Fibroblast of skin of right biceps (primary cell): ENCODE results near the gene RAD18.

Experiments used
- DNase-seq: peaks from one replicate; pipeline ENCODE4 v3.0.0-alpha.2; 2013

The RAD18 gene

GRCh38 chr3:8984526-8984925 lies 21.3 kb upstream of the RAD18 start:
- DNase-seq = no peak

GRCh38 chr3:8984081-8984480 lies 20.8 kb upstream of the RAD18 start:
- DNase-seq = no peak

DNA sequence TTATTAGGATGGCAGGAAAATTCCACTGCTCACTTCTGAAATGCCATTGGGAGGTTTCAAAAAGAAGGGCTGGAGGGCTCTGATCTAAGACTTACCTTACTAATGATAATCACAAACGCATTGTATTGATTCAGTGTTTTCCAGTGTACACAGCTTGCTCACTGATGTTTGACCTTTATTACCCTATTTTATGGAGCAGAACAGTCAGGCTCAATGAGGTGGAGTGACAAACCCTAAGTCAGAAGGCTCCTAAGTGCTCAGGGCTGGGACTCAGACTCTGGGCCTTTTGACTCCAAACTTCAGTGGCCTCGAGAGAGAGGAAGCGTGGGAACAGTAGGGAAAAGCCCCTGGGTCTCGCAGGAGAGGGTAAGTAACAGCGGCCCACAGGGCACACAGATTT lies 20.3 kb upstream of the RAD18 start:
- DNase-seq = no peak

- DNase-seq = no peak
These were observed 19.8 kb upstream of the RAD18 start for GRCh38 chr3:8983026-8983425.

GRCh38 chr3:8982509-8982908 lies 19.2 kb upstream of the RAD18 start:
- DNase-seq = peak; percentile 72

DNA sequence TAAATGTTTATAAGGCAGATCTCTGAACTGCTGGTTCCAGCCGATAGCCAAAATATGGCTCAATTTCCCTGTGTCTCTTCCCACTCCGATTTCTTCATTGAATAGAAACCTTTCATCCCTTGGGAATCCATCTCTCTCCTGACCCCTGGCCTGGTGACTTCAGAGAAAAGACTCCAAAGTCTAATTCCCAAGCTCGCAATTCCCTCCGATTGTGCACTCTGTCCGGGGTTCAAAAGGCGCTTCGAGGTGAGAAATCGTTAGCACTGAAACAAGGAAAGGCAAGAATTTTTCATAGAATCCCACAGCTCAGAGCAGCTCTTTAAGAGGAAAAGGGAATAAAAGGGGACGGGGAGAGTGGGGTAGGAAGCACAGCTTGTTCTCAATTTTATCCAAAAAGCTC lies 18.4 kb upstream of the RAD18 start:
- no peak for DNase-seq

GRCh38 chr3:8981296-8981695 lies 18.0 kb upstream of the RAD18 start:
- DNase-seq = no peak

- DNase-seq = no peak
These were observed 17.5 kb upstream of the RAD18 start for GRCh38 chr3:8980756-8981257.

DNA sequence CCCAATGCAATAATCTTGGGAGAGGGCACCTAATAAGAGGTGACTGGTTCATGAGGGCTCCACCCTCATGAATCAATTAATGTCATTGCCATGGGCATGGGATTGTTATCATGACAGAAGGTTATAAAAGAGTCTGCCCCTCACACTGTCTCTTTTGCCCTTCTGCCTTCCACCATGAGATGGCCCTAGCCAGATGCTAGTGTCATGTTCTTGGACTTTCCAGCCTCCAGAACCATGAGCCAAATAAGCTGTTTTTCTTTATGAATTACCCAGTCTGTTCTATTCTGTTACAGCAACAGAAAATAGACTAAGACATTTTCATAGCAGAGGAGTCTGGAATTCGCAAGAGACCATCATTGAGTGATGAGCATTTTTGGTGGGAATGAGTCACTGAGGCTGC lies 16.0 kb upstream of the RAD18 start:
- peak; percentile 40 for DNase-seq

GRCh38 chr3:8978551-8978950 lies 15.3 kb upstream of the RAD18 start:
- no peak for DNase-seq

DNA sequence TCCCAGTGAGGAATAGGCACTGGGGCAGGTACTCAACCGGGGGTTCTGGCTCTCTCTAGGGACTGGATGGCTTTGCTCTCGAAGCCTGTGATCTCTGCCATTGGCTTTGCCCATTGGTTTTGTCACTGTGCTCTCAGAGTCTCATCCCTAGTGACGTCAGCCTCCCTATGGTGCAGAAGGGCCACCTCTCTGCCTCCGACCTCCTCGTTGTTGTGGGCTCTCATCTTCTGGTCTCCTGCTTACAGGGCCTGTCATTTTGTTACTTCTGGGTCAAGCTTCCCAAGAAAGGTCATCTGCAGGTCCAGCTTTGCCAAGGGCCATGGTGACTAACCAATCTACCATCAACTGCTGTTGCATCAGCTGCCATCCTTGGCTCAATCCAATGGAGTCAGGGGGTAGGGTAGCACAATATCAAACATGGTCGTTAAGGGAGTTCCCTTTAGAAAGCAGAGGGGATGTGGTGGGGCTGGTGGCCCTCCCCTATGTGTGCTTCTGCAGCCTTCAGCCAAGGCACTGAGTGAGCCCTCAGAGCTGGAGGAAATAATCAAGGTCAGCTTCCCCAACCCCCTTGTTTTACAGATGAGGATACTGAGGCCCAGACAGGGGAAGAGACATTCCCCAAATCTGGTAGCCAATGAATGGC lies 13.4 kb upstream of the RAD18 start:
- no peak for DNase-seq

GRCh38 chr3:8975081-8976020 lies 12.1 kb upstream of the RAD18 start:
- DNase-seq = no peak

GRCh38 chr3:8974458-8974857 lies 11.2 kb upstream of the RAD18 start:
- DNase-seq = no peak

DNA sequence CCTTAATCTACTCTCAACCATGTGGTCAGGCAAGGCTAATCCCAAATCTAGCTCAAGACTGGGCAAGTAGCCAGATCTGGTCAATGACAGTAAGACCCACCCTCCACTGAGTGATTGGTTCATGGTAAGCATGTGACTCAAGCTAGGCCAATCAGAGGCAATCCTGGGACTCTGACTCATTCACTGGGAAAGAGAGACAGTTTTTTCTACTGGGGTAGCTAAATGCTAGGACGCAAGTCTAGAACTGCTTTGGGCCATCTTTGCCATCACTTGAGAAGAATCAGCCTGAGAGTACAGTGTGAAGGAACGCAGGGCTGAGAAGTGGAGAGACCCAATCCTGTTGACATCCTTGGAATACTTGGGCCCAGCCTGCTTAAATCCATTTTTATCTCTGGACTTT lies 9.4 kb upstream of the RAD18 start:
- DNase-seq = peak; percentile 67

DNA sequence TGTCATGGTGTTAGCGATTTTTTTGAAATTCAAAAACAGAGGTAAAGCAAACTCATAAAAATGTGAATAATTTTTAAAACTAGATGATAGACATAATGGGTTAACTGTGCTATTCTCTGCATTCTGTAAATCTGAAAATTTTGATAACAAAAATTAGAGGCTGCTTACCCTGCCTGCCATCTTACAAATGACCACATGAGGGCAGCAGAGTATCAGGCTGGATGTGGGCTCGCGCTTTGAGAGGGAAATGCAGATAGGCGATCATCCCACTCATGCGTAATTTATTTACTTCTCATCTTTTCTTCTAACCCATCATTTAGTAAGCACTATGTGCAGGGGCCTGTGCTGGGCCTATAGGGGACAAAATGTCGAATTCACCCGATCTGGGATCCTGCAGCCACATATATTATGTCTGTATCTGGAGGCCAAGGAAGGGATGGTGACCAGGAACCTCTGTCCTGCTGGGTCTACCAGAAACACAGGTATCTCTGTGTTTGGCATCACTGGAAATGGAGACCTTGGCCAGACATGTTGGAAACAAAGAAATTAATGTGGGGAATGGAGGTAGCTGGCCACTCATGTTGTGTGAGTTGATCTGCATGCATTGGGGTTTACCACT lies 7.8 kb upstream of the RAD18 start:
- DNase-seq = peak; percentile 62

DNA sequence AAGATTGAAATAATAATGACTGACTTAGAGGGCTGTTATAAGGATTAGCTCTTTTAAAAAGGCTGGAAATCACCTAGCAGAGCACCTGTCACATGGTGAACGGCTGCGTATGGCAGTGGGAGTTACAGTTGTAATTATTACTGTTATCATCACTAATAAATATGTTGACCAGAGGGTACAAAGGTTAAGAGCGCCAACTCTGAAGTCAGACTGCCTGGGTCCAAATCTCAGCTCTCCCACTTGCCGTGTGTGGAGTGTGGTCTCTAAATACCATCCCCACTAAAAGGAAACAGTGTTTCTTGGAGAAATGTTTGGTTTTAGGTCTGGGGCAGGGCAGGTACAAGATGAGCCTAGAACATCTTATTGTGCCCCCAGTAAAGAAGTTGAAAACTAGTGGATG lies 6.0 kb upstream of the RAD18 start:
- DNase-seq = no peak

GRCh38 chr3:8968375-8968882 lies 5.2 kb upstream of the RAD18 start:
- DNase-seq = no peak

DNA sequence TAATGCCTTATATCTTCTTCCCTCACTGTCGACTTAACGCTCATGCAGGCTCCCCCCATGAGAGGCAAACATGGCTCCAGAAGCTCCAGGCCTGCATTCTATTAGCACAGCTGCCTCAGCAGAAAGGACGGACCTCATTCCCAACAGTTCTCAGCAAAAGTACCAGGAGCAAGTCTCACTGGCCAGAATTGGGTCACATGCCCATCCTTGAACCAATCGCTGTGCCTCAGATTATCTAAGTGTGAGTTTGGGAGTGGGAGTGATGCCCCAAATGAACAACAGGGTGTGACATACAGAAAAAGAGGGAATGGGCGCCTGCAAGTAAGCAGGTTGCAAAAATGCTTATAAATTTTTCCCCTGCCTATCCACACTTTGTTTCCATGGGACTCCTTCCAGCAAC lies 4.3 kb upstream of the RAD18 start:
- no peak for DNase-seq

DNA sequence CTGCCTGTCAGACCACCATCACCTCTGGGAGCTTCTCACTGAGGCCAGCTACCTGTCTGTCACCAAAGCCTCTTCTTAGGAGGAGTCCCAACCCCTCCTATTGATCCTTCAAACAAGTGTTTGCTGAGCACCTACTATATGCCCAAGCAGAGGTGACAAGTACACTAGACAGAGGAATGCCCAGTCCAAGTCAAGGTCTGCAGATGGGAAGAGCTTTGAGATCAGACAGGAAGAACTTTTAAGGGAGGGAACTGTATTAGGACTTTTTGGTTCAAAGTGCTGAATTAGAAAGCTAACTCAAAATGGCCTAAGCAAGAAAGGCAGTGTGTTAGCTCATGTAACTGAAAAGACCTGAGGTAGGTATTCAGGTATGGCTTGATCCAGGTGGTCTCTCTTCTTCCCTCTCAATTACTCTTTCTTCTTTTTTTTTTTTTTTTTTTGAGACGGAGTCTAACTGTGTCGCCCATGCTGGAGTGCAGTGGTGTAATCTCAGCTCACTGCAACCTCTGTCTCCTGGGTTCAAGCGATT lies 3.6 kb upstream of the RAD18 start:
- DNase-seq = no peak

DNA sequence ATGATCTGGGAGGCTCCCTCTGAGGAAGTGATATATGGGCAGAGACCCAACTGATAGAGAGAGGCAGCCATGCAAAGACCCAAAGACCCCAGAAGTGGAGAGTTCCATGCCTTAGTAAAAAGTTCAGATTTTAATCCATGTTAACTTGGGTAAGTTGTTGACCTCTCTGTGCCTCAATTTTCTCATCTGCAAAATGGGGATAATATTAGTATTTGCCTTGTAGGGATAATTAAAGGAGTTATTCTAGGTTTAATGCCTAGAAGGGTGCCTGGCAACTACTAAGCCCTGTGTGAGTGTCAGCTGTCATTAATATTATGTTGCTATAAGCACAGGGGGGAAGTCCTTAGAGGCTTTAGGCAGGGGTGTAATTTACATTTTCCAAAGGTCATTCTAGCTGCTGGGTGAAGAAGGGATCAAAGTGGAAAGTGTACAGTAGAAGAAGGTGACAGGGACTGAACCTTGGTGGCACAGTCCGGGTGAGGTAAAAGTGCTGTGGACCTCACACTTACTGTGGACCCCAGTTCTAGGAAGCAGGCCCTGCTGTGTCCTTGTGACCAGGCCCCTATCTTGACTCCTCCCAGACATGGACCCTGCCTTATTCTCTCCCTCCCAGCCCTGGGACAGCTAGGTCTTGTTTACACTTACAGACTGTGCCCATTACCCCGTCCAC lies 3.0 kb upstream of the RAD18 start:
- DNase-seq = no peak

- DNase-seq = peak; percentile 84
These were observed 1.4 kb upstream of the RAD18 start for GRCh38 chr3:8964436-8965370.
